Heart left ventricle (tissue), 16 donors: ENCODE measurements around the gene AP2S1. TPM values are rescaled to one million over a fixed set of nuclear protein-coding genes. Genes with fewer than 3 reads are reported as not detected.
"Not testable (repeated sequence)": the region's sequence is repeated elsewhere in the genome, so short reads cannot be mapped to it uniquely, and the experiment has no call there.

Experiments
- ATAC-seq, 4 donors: fragments of 200-7000 bp; cut with Tn5 transposase; one replicate each; pipeline ENCODE4 v1.9.1; 2020 to 2022; ENCODE audit warnings: moderate library complexity in 4 of 4, mild to moderate bottlenecking in 3 of 4, moderate number of reproducible peaks in 1 of 4
- DNase-seq, 5 donors: peaks; one replicate each; pipeline ENCODE4 v3.0.0-alpha.2; 2020
- H3K27ac ChIP-seq, 12 donors: fragments of 200-600 bp; sonication (generic) in 4 of 12; one replicate each; pipeline versions ENCODE4 v1.5.0 to v1.8.0; 2016 to 2022; ENCODE audit warnings: mild to moderate bottlenecking in 2 of 12
- H3K27me3 ChIP-seq, 9 donors: fragments of 200-600 bp; sonication (generic) in 2 of 9; one replicate each; pipeline versions ENCODE4 v1.5.1 to v1.8.0; 2016 to 2022; ENCODE audit warnings: mild to moderate bottlenecking in 3 of 9
- H3K36me3 ChIP-seq, 9 donors: fragments of 200-600 bp; sonication (generic) in 2 of 9; one replicate each; pipeline versions ENCODE4 v1.5.0 to v1.8.0; 2018 to 2022; ENCODE audit warnings: mild to moderate bottlenecking in 2 of 9
- H3K4me1 ChIP-seq, 12 donors: fragments of 200-600 bp; sonication (generic) in 4 of 12; one replicate each; pipeline versions ENCODE4 v1.5.0 to v1.8.0; 2016 to 2022; ENCODE audit warnings: mild to moderate bottlenecking in 3 of 12
- H3K4me3 ChIP-seq, 12 donors: fragments of 200-600 bp; sonication (generic) in 4 of 12; one replicate each; pipeline versions ENCODE4 v1.5.0 to v1.8.0; 2017 to 2022; ENCODE audit warnings: mild to moderate bottlenecking in 9 of 12, moderate library complexity in 4 of 12
- H3K9me3 ChIP-seq, 12 donors: fragments of 200-600 bp; sonication (generic) in 4 of 12; one replicate each; pipeline versions ENCODE4 v1.5.0 to v1.8.0; 2016 to 2022; ENCODE audit warnings: mild to moderate bottlenecking in 1 of 12
- POLR2A ChIP-seq, 2 donors: fragments of 450-650 bp; IDR thresholded peaks; one replicate each; pipeline ENCODE4 v1.6.1; 2017; ENCODE audit warnings: antibody characterized with exemption in 2 of 2, mild to moderate bottlenecking in 2 of 2, moderate library complexity in 2 of 2
- WGBS, 4 donors: extraction: QIAGEN DNeasy Blood & Tissue Kit in 2 of 4; methylation state at CpG; one replicate each; pipeline versions ENCODE4 v1.1.5 to v1.1.7; 2013 to 2018; 5-methylcytosine and 5-hydroxymethylcytosine counted together
- intact Hi-C, 10 donors: fragments of 100-400 bp; cut with DNase I; formaldehyde crosslinking; loops; one replicate each; pipeline versions ENCODE4 v1.11.1 to v1.14.2; 2022
- polyA plus RNA-seq, 2 donors: library from polyadenylated mRNA; stranded (reverse); fragments of 200-250 nt; gene quantifications; one replicate each; pipeline ENCODE4 v1.2.3, GENCODE V29; 2013
- total RNA-seq, 9 donors: library from RNA; depleted of rRNA in 2 of 9; stranded (reverse); fragments of >200 nt in 2 of 9; fragmentation: NEBNext Ultra II Directional in 3 of 9; extraction: Animal tissue kit (Norgen Biotek cat#: 25700) in 3 of 9; gene quantifications; one replicate each; pipeline versions ENCODE4 v1.1.0 to v1.2.4, GENCODE V29; 2016 to 2023
- TF ChIP-seq, protein P1 (sequence below), 12 donors: fragments of 200-600 bp; sonication (generic) in 4 of 12; IDR thresholded peaks; one replicate each; pipeline versions ENCODE4 v1.5.0 to v1.8.0; 2018 to 2022; ENCODE audit warnings: antibody characterized with exemption in 12 of 12, mild to moderate bottlenecking in 5 of 12
- donor health status: ischemic (EF 13 %, LVEDD 7.1; RV severe dilation, severe dysfunction).
- donor health status: healthy with polysubstance abuse.
- donor health status: DM: no; HTN: yes; CAD: no.
- donor health status: DM: no; HTN: no; CAD: no.
- donor health status: ischemic (EF 25% LVEDD 6.9; RV normal size, moderate dysfunction).
- donor health status: ischemic (EF 25% LVEDD 5.7; RV mildly dilated, moderate dysfunction).
- donor health status: healthy.
- donor health status: DM: yes; HTN: yes; CAD: no.
- donor health status: ischemic (EF 35%, LVEDD 5.7; RV mildly dilated, moderate dysfunction).
- donor health status: nonischemic (EF 11% LVEDD 7.7; RV severe dilation, severe dysfunction).
- donor health status: DM: yes; HTN: yes; CAD: no.
- donor health status: PGD.
- donor health status: ischemic (EF 29% LVEDD 5.4; RV normal size, mild dysfunction).
- donor health status: nonischemic (EF 23%, LVEDD 6.1; RV moderate dilation, normal function).

The AP2S1 gene
- total and polyA plus RNA-seq, 11 donors: 75.3 to 166 (median 84.9) TPM

DNA sequence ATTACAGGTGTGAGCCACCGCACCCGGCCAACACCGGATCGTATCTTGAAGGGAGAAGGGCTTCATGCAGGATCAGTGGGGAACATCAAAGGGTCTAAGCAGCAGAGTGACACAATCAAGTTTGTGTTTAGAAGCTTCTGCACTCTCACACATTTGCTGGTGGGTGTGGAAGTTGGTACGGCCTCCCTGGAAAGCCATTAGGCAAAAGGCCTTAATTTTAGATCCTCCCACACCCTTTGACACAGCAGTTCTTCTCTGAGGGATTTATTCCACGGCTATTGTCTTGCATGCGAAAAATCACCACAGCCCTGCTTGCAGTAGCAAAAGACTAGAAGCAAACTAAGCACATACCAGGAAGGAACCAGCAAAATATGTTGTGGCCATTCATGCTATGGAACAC is 44.0 kb downstream of the AP2S1 start:
- no peak for TF ChIP-seq POLR2A (IDR thresholded peaks at IDR 0.05)
- TF ChIP-seq, protein P1, sequence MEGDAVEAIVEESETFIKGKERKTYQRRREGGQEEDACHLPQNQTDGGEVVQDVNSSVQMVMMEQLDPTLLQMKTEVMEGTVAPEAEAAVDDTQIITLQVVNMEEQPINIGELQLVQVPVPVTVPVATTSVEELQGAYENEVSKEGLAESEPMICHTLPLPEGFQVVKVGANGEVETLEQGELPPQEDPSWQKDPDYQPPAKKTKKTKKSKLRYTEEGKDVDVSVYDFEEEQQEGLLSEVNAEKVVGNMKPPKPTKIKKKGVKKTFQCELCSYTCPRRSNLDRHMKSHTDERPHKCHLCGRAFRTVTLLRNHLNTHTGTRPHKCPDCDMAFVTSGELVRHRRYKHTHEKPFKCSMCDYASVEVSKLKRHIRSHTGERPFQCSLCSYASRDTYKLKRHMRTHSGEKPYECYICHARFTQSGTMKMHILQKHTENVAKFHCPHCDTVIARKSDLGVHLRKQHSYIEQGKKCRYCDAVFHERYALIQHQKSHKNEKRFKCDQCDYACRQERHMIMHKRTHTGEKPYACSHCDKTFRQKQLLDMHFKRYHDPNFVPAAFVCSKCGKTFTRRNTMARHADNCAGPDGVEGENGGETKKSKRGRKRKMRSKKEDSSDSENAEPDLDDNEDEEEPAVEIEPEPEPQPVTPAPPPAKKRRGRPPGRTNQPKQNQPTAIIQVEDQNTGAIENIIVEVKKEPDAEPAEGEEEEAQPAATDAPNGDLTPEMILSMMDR (IDR thresholded peaks at IDR 0.05): no peak
- WGBS, 4 donors: 78 to 90% (median 89%) methylated on average over 3 to 7 of the region's 7 CpGs
- Histone ChIP-seq H3K9me3 (no peaks in the 10 kb centered on the region), H3K4me1 (no peaks in the 10 kb centered on the region), H3K27ac (no peak overlapping the region), H3K36me3 (no peaks in the 10 kb centered on the region), H3K27me3 (no peaks in the 10 kb centered on the region), H3K4me3 (no peak overlapping the region)
- intact Hi-C loops: no loop called here
- DNase-seq (no peak), ATAC-seq (no peak)

DNA sequence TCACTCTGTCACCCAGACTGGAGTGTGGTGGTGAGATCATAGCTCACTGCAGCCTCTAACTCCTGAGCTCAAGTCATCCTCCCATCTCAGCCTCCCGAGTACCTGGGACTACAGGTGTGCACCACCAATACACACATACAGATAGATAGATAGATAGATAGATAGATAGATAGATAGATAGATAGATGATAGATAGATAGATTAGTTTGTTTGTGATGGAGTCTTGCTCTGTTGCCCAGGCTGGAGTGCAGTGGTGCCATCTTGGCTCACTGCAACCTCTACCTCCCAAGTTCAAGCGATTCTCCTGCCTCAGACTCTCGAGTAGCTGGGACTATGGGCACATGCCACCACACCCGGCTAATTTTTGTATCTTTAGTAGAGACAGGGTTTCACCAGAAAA is 46.2 kb downstream of the AP2S1 start:
- ATAC-seq, H3K27me3 ChIP-seq, H3K36me3 ChIP-seq, H3K4me1 ChIP-seq, H3K9me3 ChIP-seq, H3K4me3 ChIP-seq, intact Hi-C loops, DNase-seq, H3K27ac ChIP-seq: not testable (repeated sequence)
- 91 to 94% (median 92%) methylated on average over 4 of the region's 4 CpGs for WGBS, 4 donors

GRCh38 chr19:46803555-46803954 is 47.1 kb downstream of the AP2S1 start:
- DNase-seq (no peak), ATAC-seq (no peak)
- H3K36me3 ChIP-seq: no peaks in the 10 kb centered on the region
- H3K4me3 ChIP-seq: no peak overlapping the region
- H3K27ac ChIP-seq: no peak overlapping the region
- no peaks in the 10 kb centered on the region for H3K9me3 ChIP-seq
- 79 to 80% (median 80%) methylated on average over 2 of the region's 2 CpGs for WGBS, 4 donors
- TF ChIP-seq, protein P1 (IDR thresholded peaks at IDR 0.05): no peak
- intact Hi-C loops: no loop called here
- no peaks in the 10 kb centered on the region for H3K4me1 ChIP-seq
- H3K27me3 ChIP-seq: no peaks in the 10 kb centered on the region

- Histone ChIP-seq H3K27me3 (no peaks in the 10 kb centered on the region), H3K27ac (no peak overlapping the region), H3K36me3 (no peaks in the 10 kb centered on the region), H3K4me1 (no peaks in the 10 kb centered on the region), H3K9me3 (no peaks in the 10 kb centered on the region), H3K4me3 (no peak overlapping the region)
- WGBS, 4 donors: 95 to 98% (median 96%) methylated on average over 5 of the region's 5 CpGs
- ATAC-seq (no peak), DNase-seq (no peak)
- TF ChIP-seq, protein P1 (IDR thresholded peaks at IDR 0.05): no peak
- TF ChIP-seq POLR2A (IDR thresholded peaks at IDR 0.05): no peak
- intact Hi-C loops: no loop called here
These were observed 48.5 kb downstream of the AP2S1 start for GRCh38 chr19:46802152-46802551.

DNA sequence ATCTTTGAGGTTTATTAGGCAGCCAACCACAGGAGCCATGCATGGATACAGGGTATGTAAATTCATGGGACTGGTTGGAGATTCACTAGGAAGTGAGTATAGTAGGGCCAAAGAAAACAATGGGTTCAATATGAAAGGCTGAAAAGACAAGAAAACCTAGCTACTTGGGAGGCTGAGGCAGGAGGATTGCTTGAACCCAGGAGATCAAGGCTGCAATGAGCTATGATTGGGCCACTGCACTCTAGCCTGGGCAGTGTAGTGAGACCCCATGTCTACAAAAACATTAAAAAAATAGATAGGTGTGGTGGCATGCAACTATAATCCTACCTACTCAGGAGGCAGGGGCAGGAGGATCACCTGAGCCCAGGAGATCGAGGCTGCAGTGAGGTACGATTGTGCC is 51.9 kb downstream of the AP2S1 start:
- intact Hi-C loops: no loop called here
- H3K4me1 ChIP-seq: peaks cover 0 to 6% (median 0%) of the 10 kb centered on the region in 12 donors
- no peak overlapping the region for H3K27ac ChIP-seq
- no peaks in the 10 kb centered on the region for H3K36me3 ChIP-seq
- H3K4me3 ChIP-seq: no peak overlapping the region
- 93 to 97% (median 95%) methylated on average over 2 of the region's 2 CpGs for WGBS, 4 donors
- no peak for DNase-seq
- TF ChIP-seq, protein P1 (IDR thresholded peaks at IDR 0.05): no peak
- TF ChIP-seq POLR2A (IDR thresholded peaks at IDR 0.05): no peak
- ATAC-seq: no peak
- no peaks in the 10 kb centered on the region for H3K27me3 ChIP-seq
- H3K9me3 ChIP-seq: no peaks in the 10 kb centered on the region
